Measurements from ENCODE around the gene CDC42BPA.

CDC42BPA gene

DNA sequence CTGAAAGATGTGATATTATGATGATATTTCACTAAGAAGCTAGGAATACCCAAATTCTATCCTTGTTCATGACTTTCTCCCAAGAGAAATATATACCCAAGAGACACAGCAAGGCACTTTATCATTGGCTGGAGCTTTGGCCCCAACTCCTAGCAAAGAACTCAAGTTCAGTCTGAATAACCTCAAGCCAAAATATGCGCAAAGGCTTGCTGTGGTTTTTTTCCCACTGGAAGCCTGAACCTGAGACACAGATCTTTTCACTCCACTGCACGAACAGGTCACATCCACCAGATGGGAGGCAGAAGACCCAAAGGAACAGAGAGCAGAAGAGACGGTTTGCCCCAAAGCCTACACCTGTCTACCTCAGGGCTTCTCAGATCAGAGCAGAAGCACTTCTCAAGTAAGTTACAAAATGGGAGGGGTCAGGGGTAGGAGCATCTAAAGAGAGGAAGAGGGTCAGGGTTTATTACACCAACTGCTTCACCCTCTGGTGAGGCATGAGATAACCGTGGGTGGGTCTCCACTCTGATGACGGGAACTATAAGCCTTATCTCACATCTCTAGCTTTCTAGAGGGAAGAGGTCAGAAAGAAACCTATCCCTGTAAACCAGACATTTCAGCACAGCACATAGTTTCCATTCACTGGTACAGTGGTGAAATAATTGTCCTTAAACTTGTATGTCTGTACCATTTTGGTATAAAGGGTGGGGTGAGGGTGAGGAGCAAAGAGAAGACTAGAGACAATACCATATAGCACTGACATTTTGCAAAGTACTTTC, 17.1 kb upstream of the CDC42BPA start:
- DNase-seq (ENCODE audit: low read depth, low spot score) = no peak

DNA sequence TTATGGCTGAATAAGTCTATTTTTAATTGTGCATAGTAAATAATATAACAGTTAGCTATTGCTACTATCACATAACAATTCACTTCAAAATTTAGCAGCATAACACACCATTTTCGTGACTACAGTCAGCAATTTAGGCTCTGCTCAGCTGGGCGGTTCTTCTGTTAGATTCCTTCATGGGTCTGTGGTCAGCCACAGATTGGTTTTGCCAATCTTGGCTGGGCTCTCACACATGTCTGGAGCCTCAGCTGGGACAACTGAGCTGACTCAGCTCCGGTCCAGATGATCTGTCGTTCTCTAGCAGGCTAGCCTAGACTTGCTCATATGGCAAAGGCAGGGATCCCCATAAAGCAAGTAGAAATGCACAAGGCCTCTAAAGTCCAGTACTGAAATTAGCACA, 15.1 kb upstream of the CDC42BPA start:
- DNase-seq (ENCODE audit: low read depth, low spot score) = no peak

DNA sequence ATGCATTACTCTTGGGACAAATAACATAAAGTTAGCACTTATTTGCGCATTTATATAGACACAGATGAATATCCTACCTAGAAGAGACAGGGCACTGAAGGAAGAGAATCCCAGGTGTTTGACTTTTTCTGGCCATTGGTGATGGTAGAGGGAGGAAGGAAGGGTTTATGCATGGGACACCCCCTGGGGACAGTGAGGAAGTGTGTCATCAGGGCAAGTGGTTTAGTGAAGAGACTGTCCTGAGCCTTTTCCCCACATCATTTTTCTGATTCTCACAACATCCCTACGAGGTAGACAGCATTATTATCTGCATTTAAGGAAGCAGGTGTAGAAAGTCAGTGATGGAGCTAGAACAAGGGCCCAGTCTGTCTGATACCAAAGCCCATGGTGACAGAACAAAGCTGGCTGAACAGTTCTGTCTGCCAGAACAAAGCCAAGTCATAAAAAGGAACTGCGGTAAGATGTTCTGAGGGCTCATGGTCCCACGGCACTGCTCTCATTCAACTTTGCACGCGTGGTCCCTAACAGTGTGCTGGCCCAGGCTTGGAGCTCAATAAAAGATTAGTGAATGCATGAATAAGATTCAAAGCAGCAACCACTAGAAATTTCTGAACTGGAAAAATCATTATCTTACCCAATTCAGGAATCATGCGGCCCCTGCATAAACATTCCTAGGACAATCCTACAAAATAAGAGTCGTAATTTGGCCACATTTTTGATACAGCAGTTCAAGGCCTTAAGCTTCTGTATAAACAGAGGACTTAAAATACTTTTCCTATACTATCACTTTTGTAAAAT, 12.2 kb upstream of the CDC42BPA start:
- no peak for DNase-seq (ENCODE audit: low read depth, low spot score)

DNA sequence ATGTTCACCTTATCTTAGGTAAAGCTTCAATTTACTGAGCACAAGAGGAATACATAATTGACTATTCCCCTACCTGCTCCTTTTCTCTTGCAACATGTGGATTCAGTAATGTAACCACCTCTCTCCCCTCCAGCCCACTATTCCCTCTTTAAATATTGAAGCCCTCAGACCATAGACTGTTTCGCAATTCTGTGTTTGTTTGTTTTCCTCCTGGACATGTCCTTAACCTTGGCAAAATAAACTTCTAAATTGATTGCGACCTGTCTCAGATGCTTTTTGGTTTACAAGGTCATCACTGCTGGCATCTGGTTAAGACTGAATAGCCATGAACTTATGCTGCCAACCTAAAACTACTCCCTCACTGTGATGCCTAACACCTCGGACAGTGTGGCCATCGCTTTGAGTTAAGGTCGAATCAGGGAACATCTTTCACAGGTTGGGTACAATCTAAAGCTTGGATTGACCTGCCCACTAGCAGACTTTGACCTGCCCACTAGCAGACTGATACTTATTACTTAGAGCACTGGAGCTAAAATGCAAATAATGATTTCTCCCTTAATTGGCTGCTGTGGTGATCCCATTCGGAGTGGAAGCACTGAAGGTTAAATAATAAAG, 10.2 kb upstream of the CDC42BPA start:
- DNase-seq (ENCODE audit: low read depth, low spot score) = no peak

DNA sequence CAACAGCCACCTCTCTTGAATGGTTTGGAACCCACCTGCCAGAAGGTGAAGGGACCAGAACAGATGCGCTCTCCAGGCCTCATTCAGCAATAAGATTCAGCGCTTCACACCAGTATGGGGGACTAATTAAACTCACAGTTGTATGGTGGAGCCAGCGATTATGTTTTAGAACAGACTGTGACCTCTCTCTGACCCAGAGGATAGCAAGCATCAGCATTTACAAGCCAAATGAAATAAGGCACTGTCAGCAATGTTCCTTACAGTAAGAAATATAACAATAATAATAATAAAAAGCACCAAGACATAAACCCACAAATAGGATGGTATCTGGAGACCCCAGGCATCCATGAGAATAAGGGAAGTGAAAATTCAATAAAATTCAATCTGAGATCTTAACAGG, 6.9 kb upstream of the CDC42BPA start:
- no peak for DNase-seq (ENCODE audit: low read depth, low spot score)

DNA sequence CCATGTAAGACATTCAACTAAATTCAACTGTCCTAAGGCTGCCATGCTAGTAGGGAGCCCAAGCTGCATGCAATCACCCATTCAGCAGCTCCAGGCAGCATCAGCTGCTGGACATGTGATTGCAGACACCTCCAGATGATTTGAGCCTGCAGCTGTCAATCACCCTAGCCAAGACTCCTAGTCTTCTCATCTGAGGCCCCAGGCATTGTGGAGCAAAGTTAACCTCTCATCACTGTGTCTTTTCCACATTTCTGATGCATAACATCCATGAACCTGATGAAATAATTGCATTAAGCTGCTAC, 5.6 kb upstream of the CDC42BPA start:
- DNase-seq (ENCODE audit: low read depth, low spot score) = no peak

DNA sequence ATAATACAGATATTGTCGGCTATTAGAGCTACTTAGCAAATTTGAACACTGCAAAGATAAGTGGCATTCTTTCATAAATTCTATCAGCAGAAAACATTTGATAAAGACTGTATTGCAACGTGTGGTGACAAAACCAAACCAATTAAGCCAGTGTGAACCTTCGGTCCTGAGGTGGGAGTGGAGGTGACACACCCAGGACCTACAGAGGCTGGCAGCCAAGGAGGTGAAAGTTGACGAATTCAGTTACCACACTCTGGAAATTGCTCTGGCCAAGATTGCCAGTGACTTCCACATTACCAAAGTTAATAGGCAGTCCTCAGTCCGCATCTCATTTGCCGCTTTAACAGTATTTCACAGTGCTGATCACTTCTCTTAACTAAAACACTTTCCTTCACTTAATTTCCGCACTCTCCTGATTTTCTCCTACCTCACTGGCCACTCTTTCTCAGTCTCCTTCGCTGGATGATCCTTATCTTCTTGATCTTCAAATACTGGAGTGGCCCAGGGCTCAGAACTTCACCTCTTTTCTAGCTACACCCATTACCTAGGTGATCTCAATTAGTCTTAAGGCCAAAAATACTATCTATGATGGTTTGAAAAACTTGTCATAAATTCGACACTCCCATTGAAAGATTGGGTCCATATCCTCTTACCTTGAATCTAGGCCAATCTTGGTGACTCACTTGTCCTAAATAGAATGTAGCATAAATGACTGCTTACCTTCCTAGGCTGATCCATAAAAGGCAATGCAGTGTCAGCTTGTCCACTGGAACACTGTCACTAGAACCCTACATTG, 5.1 kb upstream of the CDC42BPA start:
- no peak for DNase-seq (ENCODE audit: low read depth, low spot score)

- no peak for DNase-seq (ENCODE audit: low read depth, low spot score)
Measured at GRCh38 chr1:227322376-227322775, 4.1 kb upstream of the CDC42BPA start.

DNA sequence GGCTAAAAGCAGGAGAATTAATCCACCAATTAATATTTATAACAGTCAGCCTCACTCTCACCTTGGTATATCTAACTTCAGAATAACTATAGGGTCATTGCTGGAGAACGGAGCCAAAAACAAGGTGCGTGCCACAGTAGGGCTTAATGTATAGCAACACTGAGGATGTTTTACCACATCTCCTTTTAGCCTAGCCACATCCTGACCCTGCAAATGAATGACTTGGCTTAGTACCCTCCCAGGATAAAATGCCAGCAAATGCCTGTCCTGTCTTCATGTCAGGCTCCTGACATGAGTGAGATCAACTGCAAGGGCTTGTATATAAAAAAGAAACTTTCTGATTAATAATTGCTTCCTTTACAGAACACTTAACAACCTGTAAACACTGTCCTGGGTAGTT, 2.7 kb upstream of the CDC42BPA start:
- no peak for DNase-seq (ENCODE audit: low read depth, low spot score)

DNA sequence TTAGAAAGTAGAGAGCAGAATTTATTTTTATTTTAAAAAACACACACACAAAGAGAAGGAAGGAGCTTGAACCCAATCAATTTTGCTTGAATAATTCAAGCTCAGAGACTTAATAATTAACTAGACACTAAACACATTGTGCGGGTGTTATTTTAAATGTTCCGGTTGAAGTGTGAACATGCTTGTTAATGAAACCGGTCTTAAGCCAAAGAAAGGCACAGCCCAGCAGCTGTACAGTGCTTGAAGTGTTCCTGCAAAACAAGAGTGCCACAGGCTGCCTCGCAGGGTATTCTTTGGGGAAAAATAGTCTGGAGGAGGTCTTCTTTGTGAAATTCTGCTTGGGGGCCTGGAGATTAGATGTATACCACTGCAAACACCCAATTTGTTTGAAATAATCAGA, 2.2 kb upstream of the CDC42BPA start:
- DNase-seq (ENCODE audit: low read depth, low spot score) = no peak

- no peak for DNase-seq (ENCODE audit: low read depth, low spot score)
Measured at GRCh38 chr1:227318853-227319607, 738 bp upstream of the CDC42BPA start.

- no peak for DNase-seq (ENCODE audit: low read depth, low spot score)
Measured at GRCh38 chr1:227317523-227318015, 723 bp downstream of the CDC42BPA start.

- DNase-seq (ENCODE audit: low read depth, low spot score) = no peak
Measured at GRCh38 chr1:227317011-227317451, 1.3 kb downstream of the CDC42BPA start.

- DNase-seq (ENCODE audit: low read depth, low spot score) = no peak
Measured at GRCh38 chr1:227316456-227316855, 1.8 kb downstream of the CDC42BPA start.

GRCh38 chr1:227315629-227316346, 2.5 kb downstream of the CDC42BPA start:
- DNase-seq (ENCODE audit: low read depth, low spot score) = no peak

DNA sequence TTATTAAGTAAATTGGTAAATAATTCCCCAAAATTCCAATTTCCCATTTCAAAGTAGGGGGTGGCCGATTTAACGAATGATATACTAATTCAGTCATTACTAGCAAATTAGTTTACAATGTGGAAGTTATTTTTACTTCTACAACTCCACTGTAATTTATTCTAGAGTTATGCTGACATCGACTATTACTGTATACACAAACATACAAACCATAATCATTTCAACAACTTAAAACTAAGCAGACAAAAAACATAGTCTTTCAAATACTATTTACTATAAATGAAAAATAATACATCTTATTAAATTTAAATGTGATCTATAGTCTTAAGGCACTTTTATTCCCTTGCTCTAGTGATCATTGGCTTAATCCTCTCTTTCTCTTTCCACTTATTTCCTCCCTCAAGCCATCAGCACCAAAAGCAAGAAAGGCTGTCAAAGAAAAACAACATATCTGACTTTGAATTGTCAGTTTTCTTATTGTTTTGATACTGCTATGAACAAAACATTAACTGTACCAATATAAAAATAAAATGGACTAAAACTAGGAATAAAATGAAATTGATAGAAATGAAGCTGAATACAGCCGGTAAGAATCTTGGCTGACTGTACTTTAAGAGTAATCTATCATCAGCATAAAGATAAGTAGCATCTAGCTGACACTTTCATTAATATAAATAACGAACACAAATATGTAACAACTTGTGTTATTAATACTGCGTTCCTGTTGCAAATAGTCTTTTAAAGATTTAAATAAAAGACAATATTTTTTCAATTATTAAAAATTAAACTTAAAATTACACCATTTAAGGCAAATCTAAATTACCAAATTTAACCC, 4.1 kb downstream of the CDC42BPA start:
- DNase-seq (ENCODE audit: low read depth, low spot score) = no peak

GRCh38 chr1:227312361-227313025, 5.8 kb downstream of the CDC42BPA start:
- no peak for DNase-seq (ENCODE audit: low read depth, low spot score)

DNA sequence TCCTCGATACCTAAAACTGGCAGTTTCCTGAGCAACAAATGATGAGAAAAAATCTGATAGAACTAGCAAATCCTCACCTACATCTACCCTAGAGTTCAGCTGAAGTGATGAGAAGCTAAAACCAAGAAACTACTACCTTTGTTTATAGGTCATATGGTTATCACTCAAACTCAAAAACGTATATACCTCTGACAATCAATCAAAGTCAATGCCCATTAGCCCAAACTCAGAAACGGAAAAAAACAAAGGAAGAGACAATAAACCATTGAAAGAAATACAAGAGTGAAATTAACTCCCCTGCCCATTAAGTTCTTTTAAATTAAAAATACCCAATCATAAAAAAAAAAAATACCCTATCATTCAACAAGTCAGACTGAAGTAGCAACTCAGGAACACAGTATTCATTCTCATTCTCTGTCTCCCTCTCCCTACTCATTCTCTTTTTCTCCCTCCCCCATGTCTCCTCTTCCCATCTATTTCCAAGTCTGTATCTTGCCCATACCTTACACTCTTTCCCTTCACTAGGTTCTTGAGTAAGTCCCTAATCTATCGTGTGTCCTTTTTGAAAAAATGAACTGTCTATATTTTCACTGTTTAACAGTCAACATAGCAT, 6.8 kb downstream of the CDC42BPA start:
- DNase-seq (ENCODE audit: low read depth, low spot score) = no peak

All from brain pericyte (primary cell).